Body of pancreas (tissue), 4 donors: ENCODE results near the gene GPC1.

Source experiments
- POLR2A ChIP-seq, 3 donors: fragments of 450-650 bp; IDR thresholded peaks; one replicate each; pipeline ENCODE4 v1.6.1; 2016; ENCODE audit warnings: antibody characterized with exemption in 3 of 3, mild to moderate bottlenecking in 2 of 3
- TF ChIP-seq, protein P1 (sequence below), 7 experiments: fragments of 450-650 bp in 4 of 7; fragments of 200-600 bp in 3 of 7; sonication (generic) in 3 of 7; IDR thresholded peaks; one replicate each; pipeline ENCODE4 v1.5.1; 2016 to 2019; ENCODE audit warnings: antibody characterized with exemption in 7 of 7

DNA sequence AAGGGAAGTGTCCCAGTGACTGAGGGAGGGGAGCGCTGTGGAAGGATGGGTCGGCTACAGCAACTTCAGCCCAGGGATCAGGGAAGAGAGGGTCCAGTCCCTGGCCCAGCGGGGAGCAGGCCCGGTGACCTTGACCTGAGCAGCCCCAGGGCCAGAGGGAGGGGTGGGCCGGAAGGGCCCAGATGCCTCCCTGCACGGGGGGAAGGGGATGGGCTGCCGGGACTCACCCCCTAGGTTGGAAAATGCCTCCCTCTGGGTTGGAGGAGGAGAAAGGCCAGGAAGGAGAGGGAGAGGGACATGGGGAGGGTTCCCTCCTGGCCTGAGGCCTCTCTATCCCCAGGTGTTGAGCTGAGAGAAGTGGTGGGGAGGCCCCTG lies 19.8 kb downstream of the GPC1 start:
- TF ChIP-seq, protein P1, sequence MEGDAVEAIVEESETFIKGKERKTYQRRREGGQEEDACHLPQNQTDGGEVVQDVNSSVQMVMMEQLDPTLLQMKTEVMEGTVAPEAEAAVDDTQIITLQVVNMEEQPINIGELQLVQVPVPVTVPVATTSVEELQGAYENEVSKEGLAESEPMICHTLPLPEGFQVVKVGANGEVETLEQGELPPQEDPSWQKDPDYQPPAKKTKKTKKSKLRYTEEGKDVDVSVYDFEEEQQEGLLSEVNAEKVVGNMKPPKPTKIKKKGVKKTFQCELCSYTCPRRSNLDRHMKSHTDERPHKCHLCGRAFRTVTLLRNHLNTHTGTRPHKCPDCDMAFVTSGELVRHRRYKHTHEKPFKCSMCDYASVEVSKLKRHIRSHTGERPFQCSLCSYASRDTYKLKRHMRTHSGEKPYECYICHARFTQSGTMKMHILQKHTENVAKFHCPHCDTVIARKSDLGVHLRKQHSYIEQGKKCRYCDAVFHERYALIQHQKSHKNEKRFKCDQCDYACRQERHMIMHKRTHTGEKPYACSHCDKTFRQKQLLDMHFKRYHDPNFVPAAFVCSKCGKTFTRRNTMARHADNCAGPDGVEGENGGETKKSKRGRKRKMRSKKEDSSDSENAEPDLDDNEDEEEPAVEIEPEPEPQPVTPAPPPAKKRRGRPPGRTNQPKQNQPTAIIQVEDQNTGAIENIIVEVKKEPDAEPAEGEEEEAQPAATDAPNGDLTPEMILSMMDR (IDR thresholded peaks at IDR 0.05) = no peak
- no peak for TF ChIP-seq POLR2A (IDR thresholded peaks at IDR 0.05)
